Measurements from ENCODE around the gene FMO1. TPM values are rescaled to one million over a fixed set of nuclear protein-coding genes. Genes with fewer than 3 reads are reported as not detected.

Gene FMO1
- total and polyA plus RNA-seq, 7 donors: 0.03 to 0.30 (median 0.24) TPM; not detected in 3

DNA sequence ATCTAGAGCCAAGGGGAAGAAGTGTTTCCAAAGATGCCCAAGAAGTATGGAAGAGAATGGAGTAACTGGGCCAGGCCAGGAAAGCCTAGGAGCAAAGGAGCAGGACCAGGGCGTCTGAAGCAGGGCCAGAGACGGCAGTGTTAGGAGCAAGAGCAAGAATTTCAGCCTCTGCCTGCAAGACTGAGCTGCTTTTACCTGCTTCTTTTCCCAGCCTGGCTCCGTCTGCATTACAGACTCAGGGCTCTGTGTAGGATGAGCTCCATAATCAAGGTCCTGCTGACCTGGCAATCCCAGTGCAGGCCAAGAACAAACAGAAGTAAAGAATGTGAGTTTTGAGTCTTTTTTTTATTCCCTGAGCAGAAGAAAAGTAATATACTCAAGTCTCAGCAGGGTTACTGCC lies 10.1 kb downstream of the FMO1 start:
- no peak overlapping the region for H3K4me3 ChIP-seq
- no peak for ATAC-seq
- no peaks in the 10 kb centered on the region for H3K9me3 ChIP-seq
- no peak for TF ChIP-seq CTCF (IDR thresholded peaks at IDR 0.05)
- no peak overlapping the region for H3K27ac ChIP-seq
- intact Hi-C loops (cut with DNase I): no loop called here
- H3K36me3 ChIP-seq (ENCODE audit: insufficient read depth in 1 of 2, low read depth in 1 of 2): no peaks in the 10 kb centered on the region
- 68 to 93% (median 78%) methylated on average over 3 of the region's 3 CpGs for WGBS, 3 donors
- H3K27me3 ChIP-seq (ENCODE audit: insufficient read depth in 3 of 3, low read length in 2 of 3): peaks cover 0 to 16% (median 3%) of the 10 kb centered on the region in 3 donors
- no peaks in the 10 kb centered on the region for H3K4me1 ChIP-seq
- DNase-seq: no peak

DNA sequence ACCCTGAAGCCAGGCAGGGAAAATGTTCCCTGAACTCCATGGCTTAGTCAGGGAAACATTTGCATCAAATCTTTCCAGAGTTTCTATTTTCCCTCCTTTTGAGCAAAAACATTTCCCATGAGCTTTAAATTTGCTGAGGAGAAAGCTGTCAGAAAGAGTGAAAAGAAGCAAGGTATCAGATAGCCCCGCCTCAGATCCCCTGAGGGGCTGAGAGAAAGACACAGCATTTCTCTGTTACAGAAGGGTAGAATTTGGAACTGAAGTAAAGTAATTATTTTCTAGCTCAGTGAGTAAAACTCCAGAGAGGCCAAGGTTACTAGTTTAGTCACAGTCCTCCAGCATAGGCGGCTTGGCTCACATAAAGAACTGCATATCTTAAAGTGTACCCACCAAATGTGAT lies 10.6 kb downstream of the FMO1 start:
- Histone ChIP-seq H3K36me3 (ENCODE audit: insufficient read depth in 1 of 2, low read depth in 1 of 2) (no peaks in the 10 kb centered on the region), H3K4me3 (no peak overlapping the region), H3K4me1 (no peaks in the 10 kb centered on the region), H3K9me3 (no peaks in the 10 kb centered on the region), H3K27ac (no peak overlapping the region), H3K27me3 (ENCODE audit: insufficient read depth in 3 of 3, low read length in 2 of 3) (peaks cover 0 to 10% (median 3%) of the 10 kb centered on the region in 3 donors)
- no peak for TF ChIP-seq CTCF (IDR thresholded peaks at IDR 0.05)
- intact Hi-C loops (cut with DNase I): no loop called here
- ATAC-seq (no peak), DNase-seq (no peak)
- WGBS, 3 donors: 49 to 64% (median 50%) methylated on average over 2 of the region's 2 CpGs

DNA sequence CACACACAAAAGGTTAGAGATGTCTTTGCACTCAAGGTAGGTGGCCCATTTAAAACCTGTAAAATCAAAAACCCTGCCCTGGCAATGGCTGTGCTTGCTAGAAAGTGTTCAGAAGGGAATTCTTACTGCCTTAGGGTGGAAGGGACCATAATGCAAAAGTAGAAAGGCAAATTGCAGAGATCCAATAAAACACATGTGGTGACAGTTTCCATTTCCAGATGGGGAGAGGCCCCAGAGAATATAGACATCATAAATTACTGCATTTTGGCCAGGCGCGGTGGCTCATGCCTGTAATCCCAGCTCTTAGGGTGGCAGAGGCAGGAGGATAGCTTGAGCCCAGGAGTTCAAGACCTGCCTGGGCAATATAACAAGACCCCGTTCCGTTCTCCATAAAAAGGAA lies 13.0 kb downstream of the FMO1 start:
- no peak for ATAC-seq

GRCh38 chr1:171263901-171264300 lies 15.6 kb downstream of the FMO1 start:
- TF ChIP-seq CTCF (IDR thresholded peaks at IDR 0.05): no peak
- intact Hi-C loops (cut with DNase I): loop anchor here in 1 of 2 donors (5.0 kb wide), 1 partner anchor 243 kb away; no protein-coding TSS in a partner anchor
- Histone ChIP-seq H3K4me3 (no peak overlapping the region), H3K27me3 (ENCODE audit: insufficient read depth in 3 of 3, low read length in 2 of 3) (no peaks in the 10 kb centered on the region), H3K36me3 (ENCODE audit: insufficient read depth in 1 of 2, low read depth in 1 of 2) (no peaks in the 10 kb centered on the region), H3K4me1 (no peaks in the 10 kb centered on the region), H3K9me3 (no peaks in the 10 kb centered on the region), H3K27ac (no peak overlapping the region)
- DNase-seq: no peak
- ATAC-seq: no peak
- 67 to 73% (median 69%) methylated on average over 2 of the region's 2 CpGs for WGBS, 3 donors

More for the DNA sequence above, 13.0 kb downstream of the FMO1 start:
- Histone ChIP-seq H3K4me3 (no peak overlapping the region), H3K27ac (no peak overlapping the region), H3K4me1 (no peaks in the 10 kb centered on the region), H3K36me3 (ENCODE audit: insufficient read depth in 1 of 2, low read depth in 1 of 2) (no peaks in the 10 kb centered on the region), H3K27me3 (ENCODE audit: insufficient read depth in 3 of 3, low read length in 2 of 3) (peaks cover 0 to 1% (median 0%) of the 10 kb centered on the region in 3 donors), H3K9me3 (no peaks in the 10 kb centered on the region)
- TF ChIP-seq CTCF (IDR thresholded peaks at IDR 0.05): no peak
- intact Hi-C loops (cut with DNase I): loop anchor here in 1 of 2 donors (5.0 kb wide), 1 partner anchor 246 kb away; no protein-coding TSS in a partner anchor
- DNase-seq: no peak
- WGBS, 3 donors: 60 to 65% (median 65%) methylated on average over 4 of the region's 4 CpGs

GRCh38 chr1:171265686-171266085 lies 17.4 kb downstream of the FMO1 start:
- Histone ChIP-seq H3K4me1 (no peaks in the 10 kb centered on the region), H3K36me3 (ENCODE audit: insufficient read depth in 1 of 2, low read depth in 1 of 2) (no peaks in the 10 kb centered on the region), H3K9me3 (no peaks in the 10 kb centered on the region), H3K4me3 (no peak overlapping the region), H3K27ac (no peak overlapping the region), H3K27me3 (ENCODE audit: insufficient read depth in 3 of 3, low read length in 2 of 3) (no peaks in the 10 kb centered on the region)
- no peak for ATAC-seq
- no peak for TF ChIP-seq CTCF (IDR thresholded peaks at IDR 0.05)
- intact Hi-C loops (cut with DNase I): no loop called here
- DNase-seq: no peak
- 73 to 88% (median 80%) methylated on average over 2 of the region's 2 CpGs for WGBS, 3 donors
